UCSD-AML1 (cell line): ENCODE data around the gene CLP1.
"Not testable (repeated sequence)": the region's sequence is repeated elsewhere in the genome, so short reads cannot be mapped to it uniquely, and the experiment has no call there.

ENCODE experiments used
- DNase-seq: peaks from one replicate; lab custom pipeline; 2025; ENCODE audit not compliant: unreplicated experiment; lab: John Stamatoyannopoulos, UW

CLP1 gene

DNA sequence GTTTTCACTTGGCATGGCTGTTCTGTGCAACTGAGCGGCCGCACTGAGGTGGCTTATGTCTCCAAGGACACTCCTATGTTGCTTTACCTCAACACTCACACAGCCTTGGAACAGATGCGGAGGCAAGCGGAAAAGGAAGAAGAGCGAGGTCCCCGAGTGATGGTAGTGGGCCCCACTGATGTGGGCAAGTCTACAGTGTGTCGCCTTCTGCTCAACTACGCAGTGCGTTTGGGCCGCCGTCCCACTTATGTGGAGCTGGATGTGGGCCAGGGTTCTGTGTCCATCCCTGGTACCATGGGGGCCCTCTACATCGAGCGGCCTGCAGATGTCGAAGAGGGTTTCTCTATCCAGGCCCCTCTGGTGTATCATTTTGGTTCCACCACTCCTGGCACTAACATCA is 2.1 kb downstream of the CLP1 start:
- no peak for DNase-seq

DNA sequence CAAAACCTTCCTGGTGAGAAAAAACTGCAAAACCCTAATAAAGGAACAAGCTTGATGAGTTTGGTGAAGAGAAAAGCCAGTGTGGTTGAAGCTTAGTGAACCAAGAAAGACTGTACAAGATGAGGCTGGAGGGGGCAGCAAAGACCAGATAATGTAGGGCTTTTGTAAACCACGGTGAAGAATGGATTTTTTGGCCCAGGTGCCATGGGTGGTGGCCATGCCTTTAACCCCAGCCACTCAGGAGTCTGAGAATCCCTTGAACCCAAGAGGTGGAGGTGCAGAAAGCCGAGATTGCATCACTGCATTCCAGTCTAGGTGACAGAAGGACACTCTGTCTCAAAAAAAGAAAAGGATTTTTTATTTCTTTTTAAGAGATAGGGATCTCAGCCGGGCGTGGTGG is 5.3 kb downstream of the CLP1 start:
- peak; percentile 15 for DNase-seq

DNA sequence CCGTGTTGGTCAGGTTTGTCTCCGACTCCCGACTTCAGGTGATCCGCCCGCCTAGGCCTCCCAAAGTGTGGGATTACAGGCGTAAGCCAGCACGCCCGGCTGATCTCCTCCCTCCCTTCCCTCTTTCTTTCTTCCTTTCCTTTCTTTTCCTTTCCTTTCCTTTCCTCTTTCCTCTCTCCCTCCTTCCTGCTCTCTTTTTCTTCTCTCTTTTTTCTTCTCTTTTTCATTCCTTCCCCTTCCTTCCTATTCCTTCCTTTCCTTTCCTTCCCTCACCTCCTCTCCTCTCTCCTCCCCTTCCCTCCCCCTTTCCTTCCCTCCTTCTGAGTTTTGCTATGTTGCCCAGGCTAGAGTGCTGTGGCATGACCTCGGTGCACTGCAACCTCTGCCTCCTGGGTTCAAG is 6.4 kb downstream of the CLP1 start:
- DNase-seq, result no peak

DNA sequence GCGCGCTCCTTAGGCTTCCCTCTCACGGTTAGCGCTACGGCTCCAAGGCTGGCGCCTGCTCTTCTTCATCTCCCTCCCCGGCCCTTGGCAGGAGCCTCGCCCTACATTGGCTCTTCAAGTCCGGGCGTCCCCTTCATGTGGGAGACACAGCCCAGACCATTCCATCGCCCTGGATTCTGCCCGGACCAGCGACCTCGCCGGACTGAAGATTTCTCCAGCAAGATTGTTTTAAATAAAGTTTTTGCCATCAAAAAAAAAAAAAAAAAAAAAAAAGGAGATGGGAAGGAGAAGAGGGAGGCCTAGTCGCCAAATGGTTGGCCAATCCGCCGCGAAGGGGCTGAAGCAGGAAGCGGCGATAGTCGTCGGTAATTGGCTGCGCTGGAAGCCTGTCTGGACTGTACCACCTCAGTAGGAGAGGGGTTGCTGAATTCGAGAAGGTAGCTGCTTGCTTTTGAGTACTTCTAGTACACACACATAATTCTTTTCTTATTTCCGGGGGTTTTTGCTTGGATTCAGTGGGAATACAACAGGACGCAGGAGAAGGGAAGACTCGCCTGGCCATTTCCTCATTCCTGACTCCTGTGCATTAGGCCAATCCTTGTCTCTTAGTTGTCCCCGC is 9.7 kb downstream of the CLP1 start:
- DNase-seq, result peak; percentile 94

DNA sequence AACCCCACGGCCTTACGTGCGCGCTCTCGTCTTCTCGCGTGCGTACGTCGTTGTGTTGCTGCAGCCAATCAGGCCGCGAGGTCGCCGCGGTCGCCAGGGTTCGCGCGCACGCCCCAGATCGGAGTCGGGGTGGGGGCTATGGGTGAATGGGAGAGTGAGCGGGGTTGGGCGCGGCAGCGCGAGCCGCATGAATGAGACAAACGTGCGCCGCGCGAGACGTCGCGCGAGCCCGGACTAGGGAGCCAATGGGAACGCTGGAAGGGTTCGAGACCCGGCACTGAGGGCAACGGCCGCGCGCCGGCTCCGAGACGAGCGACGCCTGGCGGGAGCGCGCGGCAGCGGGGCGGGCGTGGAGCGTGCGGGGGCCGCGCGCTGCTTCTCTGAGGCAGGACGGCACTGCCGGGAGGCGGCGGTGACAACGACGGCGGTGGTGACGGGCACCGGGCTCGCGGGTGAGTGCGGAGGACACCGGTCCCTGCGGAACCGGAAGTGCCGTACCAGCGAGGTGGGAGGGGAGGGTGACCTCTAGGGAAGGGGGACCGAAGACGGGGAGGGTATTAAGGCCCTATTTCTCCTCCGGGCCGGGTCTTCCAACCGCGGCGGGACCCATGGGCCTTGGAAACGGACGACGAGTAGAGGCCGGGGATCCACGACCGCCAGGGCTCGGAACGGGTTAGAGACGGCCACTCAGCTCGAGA is 10.3 kb downstream of the CLP1 start, which contains the start of gene ZDHHC5:
Gene ZDHHC5, plus strand, starts transcription at position 379 of the 698 bp plus-strand sequence. CDS start 4,977 bp downstream, outside the sequence.
- peak; percentile 99 for DNase-seq

DNA sequence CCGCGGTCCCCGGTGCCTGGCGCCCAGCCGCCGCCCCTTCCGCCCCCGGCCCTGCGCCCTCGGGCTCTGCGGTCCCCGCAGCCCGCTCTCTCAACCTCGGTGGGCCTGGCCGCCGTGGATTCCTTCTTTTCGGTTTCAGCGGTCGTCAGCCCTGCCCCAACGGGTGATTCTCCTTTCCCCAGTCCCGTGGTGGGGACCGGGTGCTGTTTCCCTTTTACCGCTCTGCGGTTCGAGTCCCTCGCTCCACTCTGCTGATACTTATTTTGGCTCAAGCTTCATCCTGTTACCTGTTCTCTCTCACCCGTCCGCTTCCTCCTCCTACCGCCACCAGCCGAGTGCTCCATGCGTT is 10.8 kb downstream of the CLP1 start:
- peak; percentile 60 for DNase-seq

DNA sequence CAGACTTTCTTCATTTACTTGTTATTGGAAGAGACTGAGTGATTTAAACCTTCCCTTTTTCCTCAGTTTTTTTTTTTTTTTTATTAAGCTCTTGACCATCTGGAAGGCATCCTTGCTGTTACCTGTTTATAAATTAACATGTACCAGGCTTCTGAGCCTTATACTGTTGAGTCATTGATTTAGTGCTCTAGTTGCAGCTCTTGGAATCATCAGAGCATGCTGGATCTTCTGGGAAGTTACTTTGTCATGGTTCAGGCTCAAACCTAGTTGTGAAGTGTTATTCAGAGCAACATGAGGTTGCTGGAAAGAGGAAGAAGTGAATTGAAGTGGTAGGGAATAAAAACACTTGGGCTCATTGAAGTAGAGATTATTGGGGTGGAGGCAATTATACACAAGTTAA is 16.7 kb downstream of the CLP1 start:
- DNase-seq, result no peak

DNA sequence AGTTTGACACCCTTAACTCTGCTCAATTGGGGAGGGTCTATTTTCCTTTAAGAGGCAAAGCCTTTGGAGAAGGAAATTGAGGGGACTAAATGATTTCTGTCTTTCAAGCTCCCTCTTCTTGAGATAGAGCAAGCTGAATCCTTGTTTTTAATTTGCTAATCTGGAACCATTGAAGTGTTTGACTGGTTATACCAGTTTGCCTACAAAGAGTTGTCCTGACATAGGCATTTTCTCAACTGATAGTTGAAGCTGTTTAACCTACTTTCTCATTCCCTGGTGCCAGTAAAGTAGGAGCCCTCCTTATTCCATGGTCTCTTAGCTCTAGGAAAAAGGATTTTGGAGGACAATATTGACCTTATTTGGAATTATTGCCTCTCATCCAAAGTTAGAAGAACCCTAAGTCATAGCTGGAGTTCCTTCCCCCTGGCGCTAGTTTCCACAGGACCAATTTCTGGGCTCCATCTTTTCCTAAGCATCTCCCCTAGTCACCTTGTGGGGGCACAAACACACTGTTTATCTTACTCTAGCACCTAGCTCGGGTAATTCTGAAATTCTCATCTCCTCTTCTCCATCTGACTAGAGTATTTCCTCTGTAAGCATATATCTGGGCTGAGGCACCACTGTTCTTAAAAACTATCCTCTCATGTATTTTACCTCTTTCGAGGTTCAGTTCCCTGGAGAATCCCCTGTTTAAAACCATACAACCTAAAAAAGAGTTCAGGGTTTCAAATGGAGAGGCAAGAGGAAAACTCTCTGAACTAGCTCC is 17.8 kb downstream of the CLP1 start:
- DNase-seq, result no peak

DNA sequence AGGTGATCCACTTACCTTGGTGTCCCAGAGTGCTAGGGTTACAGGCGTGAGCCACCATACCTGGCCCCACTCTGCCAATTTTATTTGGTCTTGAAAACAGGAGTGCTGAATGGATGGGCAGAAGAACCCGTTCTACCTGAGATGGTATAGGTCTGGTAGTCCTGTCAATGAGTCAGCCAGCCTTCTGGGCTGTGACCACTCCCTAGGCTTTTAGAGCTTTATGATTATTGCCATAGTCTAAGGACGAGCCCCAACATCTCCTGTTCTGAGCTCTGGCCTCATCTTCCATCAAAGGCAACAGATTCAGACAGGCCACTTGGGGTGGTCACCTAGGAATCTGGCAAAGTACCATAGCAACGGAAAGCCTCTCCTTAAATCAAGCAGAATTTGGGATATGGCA is 21.8 kb downstream of the CLP1 start:
- DNase-seq, result no peak

DNA sequence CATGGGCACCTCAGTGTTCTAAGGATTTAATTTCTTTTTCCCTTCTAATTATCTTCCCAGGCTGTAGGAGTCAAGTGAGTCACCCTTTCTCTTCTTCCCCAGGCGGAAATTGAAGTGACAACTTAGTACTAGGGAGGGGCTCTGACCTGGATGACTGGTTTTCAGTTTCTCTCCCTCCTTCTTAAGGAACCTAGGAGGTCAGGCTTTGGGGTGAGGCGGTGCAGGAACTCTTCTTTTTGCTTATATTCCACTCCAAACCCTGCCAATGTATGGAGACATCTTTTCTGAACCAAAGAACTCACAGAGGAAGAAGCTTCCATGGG is 23.0 kb downstream of the CLP1 start:
- no peak for DNase-seq

DNA sequence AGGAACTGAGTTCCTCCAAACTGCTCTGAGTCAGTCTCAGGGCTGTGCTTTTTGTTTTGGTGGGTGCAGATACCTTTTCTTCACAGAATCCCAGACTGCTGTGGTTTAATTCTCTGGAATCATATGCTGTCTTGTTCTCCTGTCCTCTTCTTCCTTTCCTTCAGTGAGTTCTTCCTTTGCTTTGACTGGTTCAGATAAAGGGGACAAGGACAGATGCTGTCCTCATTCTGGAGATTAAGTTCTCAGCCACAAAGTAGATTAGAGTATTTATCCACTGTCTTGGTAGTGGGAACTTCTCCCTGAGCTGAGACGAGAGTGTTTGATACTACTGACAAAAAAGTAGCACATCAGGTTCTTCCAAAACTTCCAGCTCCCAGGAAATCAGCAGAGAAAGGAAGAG is 23.6 kb downstream of the CLP1 start:
- DNase-seq, result no peak

DNA sequence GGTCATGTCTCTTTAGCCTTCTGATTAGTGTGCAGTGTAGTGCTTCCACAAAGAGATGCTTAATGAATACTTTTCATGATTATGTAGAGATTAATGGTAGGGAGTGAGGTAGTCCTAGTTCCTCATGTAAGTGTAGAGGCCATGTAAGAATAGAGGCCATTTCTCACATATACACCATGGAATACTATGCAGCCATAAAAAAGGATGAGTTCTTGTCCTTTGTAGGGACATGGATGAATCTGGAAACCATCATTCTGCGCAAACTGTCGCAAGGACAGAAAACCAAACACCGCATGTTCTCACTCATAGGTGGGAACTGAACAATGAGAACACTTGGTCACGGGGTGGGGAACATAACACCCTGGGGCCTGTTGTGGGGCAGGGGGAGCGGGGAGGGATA is 32.9 kb downstream of the CLP1 start:
- not testable (repeated sequence) for DNase-seq

DNA sequence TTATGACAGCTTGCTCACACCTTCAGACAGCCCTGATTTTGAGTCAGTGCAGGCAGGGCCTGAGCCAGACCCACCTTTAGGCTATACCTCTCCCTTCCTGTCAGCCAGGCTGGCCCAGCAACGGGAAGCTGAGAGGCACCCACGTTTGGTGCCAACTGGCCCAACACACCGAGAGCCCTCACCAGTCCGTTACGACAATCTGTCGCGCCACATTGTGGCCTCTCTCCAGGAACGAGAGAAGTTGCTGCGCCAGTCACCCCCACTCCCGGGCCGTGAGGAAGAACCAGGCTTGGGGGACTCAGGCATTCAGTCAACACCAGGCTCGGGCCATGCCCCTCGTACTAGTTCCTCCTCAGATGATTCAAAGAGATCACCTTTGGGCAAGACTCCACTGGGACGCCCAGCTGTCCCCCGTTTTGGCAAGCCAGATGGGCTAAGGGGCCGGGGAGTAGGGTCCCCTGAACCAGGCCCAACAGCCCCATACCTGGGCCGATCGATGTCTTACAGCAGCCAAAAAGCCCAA is 41.3 kb downstream of the CLP1 start:
- DNase-seq, result no peak

DNA sequence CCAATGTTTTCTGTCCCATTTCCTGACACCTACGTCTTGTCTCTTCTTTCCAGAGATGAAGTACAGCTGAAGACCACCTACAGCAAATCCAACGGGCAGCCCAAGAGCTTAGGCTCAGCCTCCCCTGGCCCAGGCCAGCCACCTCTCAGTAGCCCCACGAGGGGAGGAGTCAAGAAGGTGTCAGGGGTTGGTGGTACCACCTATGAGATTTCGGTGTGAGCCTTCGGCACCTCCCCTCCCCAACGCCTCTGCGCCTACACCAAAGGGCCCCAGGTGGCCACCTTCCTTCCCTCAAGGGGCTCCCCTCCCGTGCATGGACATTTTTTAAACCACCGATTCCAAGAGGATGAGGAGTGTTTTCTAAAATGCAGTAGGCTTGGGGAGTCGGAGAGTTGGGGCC is 42.3 kb downstream of the CLP1 start:
- DNase-seq, result no peak

DNA sequence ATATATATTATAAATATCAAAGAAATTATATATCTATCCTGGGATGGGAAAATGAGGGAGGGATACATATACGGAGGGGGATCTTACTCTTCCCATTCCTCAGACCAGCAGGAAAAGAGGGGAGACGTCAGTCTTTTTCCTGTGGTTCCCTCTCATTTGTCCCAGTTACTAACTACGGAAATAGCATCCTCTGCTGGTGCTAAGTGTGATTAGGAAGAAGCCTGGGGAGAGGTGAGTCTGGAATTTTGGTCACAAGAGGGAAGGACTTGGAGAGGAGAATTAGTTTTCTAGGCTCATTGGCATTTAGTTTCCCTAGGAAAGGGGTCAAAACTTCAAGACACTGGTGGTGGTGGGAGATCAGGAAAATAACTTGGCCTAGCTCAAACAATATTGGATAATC is 42.9 kb downstream of the CLP1 start:
- DNase-seq, result no peak

DNA sequence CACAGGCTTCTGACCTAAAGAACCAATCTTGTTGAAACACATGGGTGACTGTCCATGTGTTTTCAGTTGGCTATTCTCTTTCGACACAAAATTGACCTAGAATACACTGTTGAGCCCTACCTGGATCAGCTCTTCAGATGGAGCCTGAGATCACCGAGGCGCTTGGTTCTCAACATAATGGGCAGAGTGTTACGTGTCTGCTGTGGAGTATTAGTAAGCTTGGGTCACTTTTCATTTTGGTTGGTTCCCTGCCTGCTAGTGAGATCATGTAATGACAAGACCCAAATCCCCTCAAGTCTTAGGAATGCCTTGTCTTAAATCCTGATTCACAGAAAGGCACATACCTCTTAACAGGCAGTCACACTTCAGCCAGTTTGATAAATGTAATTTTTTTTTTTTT is 45.8 kb downstream of the CLP1 start:
- no peak for DNase-seq

DNA sequence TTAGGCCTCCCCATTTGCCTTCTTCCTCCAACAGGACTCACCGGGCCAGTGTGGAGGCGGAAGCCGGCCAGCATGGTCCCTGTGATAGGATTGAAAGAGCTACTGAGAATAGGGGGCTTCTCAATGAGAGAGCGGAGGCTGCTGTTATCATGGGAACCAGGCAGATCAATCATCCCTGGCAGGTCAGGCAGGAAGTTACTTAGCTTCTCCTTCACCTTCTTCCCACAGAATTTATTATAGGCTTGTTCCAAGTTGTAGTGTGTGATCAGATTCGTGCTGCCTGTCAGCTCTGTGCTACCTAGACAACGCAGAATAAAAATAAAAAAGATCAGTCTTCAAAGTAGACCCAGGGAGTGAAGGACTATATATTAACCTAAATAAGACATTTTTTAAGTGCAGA is 47.4 kb downstream of the CLP1 start:
- no peak for DNase-seq

DNA sequence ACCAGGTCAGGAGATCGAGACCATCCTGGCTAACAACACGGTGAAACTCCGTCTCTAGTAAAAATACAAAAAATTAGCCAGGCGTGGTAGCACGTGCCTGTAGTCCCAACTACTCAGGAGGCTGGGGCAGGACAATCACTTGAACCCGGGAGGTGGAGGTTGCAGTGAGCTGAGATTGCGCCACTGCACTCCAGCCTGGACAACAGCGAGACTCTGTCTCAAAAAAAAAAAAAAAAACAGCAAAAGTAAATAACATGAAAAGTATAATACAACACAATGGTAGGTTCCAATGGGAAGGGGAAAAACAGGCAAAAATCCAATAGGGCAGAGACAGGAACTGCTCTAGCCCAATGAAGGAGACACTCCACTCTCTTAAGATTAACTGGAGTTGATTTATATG is 47.9 kb downstream of the CLP1 start:
- not testable (repeated sequence) for DNase-seq

DNA sequence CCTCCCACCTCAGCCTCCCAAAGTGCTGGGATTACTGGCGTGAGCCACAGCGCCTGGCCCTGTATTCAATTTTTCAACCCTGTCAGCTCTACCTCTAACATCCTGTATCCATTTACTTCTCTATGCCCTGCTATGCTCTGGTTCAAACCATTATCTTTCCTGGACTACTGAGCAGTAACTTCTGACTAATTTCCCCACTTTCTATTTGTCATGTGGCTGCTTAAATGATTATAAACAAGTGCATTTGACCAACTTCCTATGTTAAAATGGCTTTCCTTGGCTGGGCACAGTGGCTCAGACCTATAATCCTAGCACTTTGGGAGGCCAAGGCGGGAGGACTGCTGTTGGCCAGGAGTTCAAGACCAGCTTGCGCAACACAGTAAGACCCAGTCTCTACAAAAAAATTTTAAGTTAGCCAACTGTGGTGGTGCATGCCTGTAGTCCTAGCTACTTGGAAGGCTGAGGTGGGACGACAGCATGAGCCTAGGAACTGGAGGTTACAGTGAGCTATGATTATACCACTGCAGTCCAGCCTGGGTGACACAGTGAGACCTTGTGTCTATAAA is 52.3 kb downstream of the CLP1 start:
- DNase-seq, result no peak
